ENCODE measurements around the gene KRT73.

The KRT73 gene

GRCh38 chr12:52618216-52618615 lies at the start of gene KRT73:
TSS of gene KRT73 (minus strand) at chr12:52618559. CDS start at chr12:52618524, 35 bp downstream.
- no peak for DNase-seq (ENCODE audit: low spot score)

GRCh38 chr12:52667931-52668330 lies 49.6 kb upstream of the KRT73 start:
- no peak for DNase-seq (ENCODE audit: low spot score)

- DNase-seq (ENCODE audit: low spot score), result peak; percentile 27
Observed at GRCh38 chr12:52667509-52667908, 49.1 kb upstream of the KRT73 start.

- DNase-seq (ENCODE audit: low spot score), result no peak
Observed at GRCh38 chr12:52666471-52666870, 48.1 kb upstream of the KRT73 start.

- no peak for DNase-seq (ENCODE audit: low spot score)
Observed at GRCh38 chr12:52663420-52663819, 45.1 kb upstream of the KRT73 start.

- DNase-seq (ENCODE audit: low spot score), result no peak
Observed at GRCh38 chr12:52662918-52663229, 44.5 kb upstream of the KRT73 start.

- DNase-seq (ENCODE audit: low spot score), result no peak
Observed at GRCh38 chr12:52662093-52662917, 43.9 kb upstream of the KRT73 start.

- DNase-seq (ENCODE audit: low spot score), result no peak
Observed at GRCh38 chr12:52661668-52662067, 43.3 kb upstream of the KRT73 start.

GRCh38 chr12:52660934-52661499 lies 42.7 kb upstream of the KRT73 start:
- no peak for DNase-seq (ENCODE audit: low spot score)

- no peak for DNase-seq (ENCODE audit: low spot score)
Observed at GRCh38 chr12:52659951-52660350, 41.6 kb upstream of the KRT73 start.

- no peak for DNase-seq (ENCODE audit: low spot score)
Observed at GRCh38 chr12:52659395-52659794, 41.0 kb upstream of the KRT73 start.

- no peak for DNase-seq (ENCODE audit: low spot score)
Observed at GRCh38 chr12:52658196-52658595, 39.8 kb upstream of the KRT73 start.

GRCh38 chr12:52657250-52657902 lies 39.0 kb upstream of the KRT73 start:
- DNase-seq (ENCODE audit: low spot score), result no peak

- DNase-seq (ENCODE audit: low spot score), result no peak
Observed at GRCh38 chr12:52656616-52657015, 38.3 kb upstream of the KRT73 start.

- DNase-seq (ENCODE audit: low spot score), result no peak
Observed at GRCh38 chr12:52655720-52656124, 37.4 kb upstream of the KRT73 start.

- DNase-seq (ENCODE audit: low spot score), result no peak
Observed at GRCh38 chr12:52655251-52655650, 36.9 kb upstream of the KRT73 start.

- no peak for DNase-seq (ENCODE audit: low spot score)
Observed at GRCh38 chr12:52651726-52652261, 33.4 kb upstream of the KRT73 start, which contains the start of gene KRT2. TSS of gene KRT2 (minus strand) at chr12:52652211. CDS start at chr12:52652142, 69 bp downstream.

GRCh38 chr12:52650520-52651081 lies 32.2 kb upstream of the KRT73 start:
- DNase-seq (ENCODE audit: low spot score), result no peak

- no peak for DNase-seq (ENCODE audit: low spot score)
Observed at GRCh38 chr12:52649066-52649465, 30.7 kb upstream of the KRT73 start.

- no peak for DNase-seq (ENCODE audit: low spot score)
Observed at GRCh38 chr12:52648012-52648550, 29.7 kb upstream of the KRT73 start.

GRCh38 chr12:52647601-52648000 lies 29.2 kb upstream of the KRT73 start:
- no peak for DNase-seq (ENCODE audit: low spot score)

GRCh38 chr12:52646613-52647012 lies 28.3 kb upstream of the KRT73 start:
- no peak for DNase-seq (ENCODE audit: low spot score)
